Brain microvascular endothelial cell (primary cell): ENCODE results near the gene ZBTB21.

ENCODE experiments used
- DNase-seq: peaks from one replicate; pipeline ENCODE4 v3.0.0-alpha.2; 2020
- H3K27ac ChIP-seq: fragments of 250-450 bp; sonication (Bioruptor Pico); 2 replicates; pipeline ENCODE4 v1.5.1; 2020; ENCODE audit warnings: mild to moderate bottlenecking, moderate library complexity
- H3K27me3 ChIP-seq: fragments of 250-450 bp; sonication (Bioruptor Pico); replicated peaks from 2 replicates; pipeline ENCODE4 v1.5.1; 2020; ENCODE audit warnings: mild to moderate bottlenecking
- H3K36me3 ChIP-seq: fragments of 250-450 bp; sonication (Bioruptor Pico); replicated peaks from 2 replicates; pipeline ENCODE4 v1.5.1; 2020; ENCODE audit warnings: mild to moderate bottlenecking
- H3K4me3 ChIP-seq: 2 replicates; pipeline ENCODE4 v1.5.1; 2011; ENCODE audit warnings: low read depth, mild to moderate bottlenecking, control low read depth, low read length, moderate library complexity
- in situ Hi-C: cut with HindIII; loops from 2 replicates; pipeline ENCODE4 v1.10.0; 2017; ENCODE audit warnings: low sequenced_read_pairs, low pct_ligation_motif_present
- TF ChIP-seq, protein P1 (sequence below): IDR thresholded peaks from 2 replicates; pipeline ENCODE4 v1.5.1; 2011; ENCODE audit warnings: low read depth, mild to moderate bottlenecking, moderate library complexity, low read length, control low read depth, inconsistent platforms; ENCODE audit errors: missing control alignments

Gene ZBTB21

DNA sequence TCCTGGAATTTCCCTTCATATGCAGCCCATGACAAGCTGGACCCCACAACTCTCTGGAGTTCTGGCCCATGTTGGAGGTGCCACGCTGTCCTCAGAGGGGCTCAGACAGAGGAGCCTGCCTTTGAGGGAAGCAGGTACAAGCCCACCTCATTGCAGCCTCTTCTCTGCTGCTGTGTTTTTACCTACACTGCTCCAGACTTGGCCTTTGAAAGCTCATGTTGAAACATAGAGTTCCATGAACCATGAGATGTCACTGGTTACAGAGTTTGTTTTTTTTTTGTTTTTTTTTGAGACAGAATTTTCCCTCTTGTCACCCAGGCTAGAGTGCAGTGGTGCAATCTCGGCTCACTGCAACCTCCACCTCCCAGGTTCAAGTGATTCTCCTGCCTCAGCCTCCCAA is 22.1 kb upstream of the ZBTB21 start:
- DNase-seq: no peak
- Histone ChIP-seq H3K27me3 (no peaks in the 10 kb centered on the region), H3K36me3 (no peaks in the 10 kb centered on the region), H3K27ac (no peak overlapping the region), H3K4me3 (no peak overlapping the region)
- in situ Hi-C loops: no loop called here
- TF ChIP-seq, protein P1, sequence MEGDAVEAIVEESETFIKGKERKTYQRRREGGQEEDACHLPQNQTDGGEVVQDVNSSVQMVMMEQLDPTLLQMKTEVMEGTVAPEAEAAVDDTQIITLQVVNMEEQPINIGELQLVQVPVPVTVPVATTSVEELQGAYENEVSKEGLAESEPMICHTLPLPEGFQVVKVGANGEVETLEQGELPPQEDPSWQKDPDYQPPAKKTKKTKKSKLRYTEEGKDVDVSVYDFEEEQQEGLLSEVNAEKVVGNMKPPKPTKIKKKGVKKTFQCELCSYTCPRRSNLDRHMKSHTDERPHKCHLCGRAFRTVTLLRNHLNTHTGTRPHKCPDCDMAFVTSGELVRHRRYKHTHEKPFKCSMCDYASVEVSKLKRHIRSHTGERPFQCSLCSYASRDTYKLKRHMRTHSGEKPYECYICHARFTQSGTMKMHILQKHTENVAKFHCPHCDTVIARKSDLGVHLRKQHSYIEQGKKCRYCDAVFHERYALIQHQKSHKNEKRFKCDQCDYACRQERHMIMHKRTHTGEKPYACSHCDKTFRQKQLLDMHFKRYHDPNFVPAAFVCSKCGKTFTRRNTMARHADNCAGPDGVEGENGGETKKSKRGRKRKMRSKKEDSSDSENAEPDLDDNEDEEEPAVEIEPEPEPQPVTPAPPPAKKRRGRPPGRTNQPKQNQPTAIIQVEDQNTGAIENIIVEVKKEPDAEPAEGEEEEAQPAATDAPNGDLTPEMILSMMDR: no peak

DNA sequence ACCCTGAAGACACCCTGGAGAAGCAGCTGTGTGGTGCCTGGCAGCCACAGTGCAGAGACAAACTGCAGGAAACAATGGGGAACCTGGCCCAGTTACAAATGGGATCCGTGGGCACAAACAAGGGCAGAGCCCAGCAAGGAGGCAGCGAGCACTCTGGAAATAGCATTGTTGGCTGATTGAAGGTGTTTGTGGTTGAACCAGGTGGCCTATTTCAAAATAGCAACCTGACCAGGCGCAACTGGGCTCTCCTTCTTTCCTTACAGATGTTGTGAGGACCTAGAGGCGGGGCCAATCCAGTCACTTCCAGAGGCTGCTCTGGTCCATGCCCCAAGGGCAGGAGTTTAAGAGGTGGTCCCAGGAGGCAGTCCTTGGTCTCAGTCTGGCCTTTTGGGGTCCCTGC is 21.7 kb upstream of the ZBTB21 start:
- H3K27ac ChIP-seq: no peak overlapping the region
- no peak overlapping the region for H3K4me3 ChIP-seq
- H3K27me3 ChIP-seq: no peaks in the 10 kb centered on the region
- in situ Hi-C loops: no loop called here
- no peak for DNase-seq
- no peaks in the 10 kb centered on the region for H3K36me3 ChIP-seq
- TF ChIP-seq, protein P1: no peak

DNA sequence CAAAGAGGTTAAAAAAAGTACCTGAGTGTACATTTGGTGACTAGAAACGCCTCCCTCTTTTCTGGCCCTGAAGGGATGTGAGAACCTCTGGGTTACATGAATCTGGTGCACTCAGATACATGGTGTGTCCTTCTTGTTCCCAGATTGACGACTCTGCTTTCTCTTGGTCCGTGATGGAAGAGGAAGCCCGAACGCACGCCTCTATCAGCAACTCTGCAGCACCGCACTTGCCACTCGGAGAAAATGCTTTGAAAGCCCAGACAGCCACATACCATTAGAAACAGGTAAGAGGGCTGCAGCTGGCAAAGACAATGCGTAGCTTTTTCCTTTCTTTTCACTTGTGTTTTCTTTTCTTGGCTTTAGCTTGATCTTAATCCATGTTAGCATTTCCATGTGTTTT is 21.1 kb upstream of the ZBTB21 start:
- H3K36me3 ChIP-seq: no peaks in the 10 kb centered on the region
- no peaks in the 10 kb centered on the region for H3K27me3 ChIP-seq
- no peak for DNase-seq
- no peak overlapping the region for H3K4me3 ChIP-seq
- in situ Hi-C loops: no loop called here
- TF ChIP-seq, protein P1: no peak
- no peak overlapping the region for H3K27ac ChIP-seq

DNA sequence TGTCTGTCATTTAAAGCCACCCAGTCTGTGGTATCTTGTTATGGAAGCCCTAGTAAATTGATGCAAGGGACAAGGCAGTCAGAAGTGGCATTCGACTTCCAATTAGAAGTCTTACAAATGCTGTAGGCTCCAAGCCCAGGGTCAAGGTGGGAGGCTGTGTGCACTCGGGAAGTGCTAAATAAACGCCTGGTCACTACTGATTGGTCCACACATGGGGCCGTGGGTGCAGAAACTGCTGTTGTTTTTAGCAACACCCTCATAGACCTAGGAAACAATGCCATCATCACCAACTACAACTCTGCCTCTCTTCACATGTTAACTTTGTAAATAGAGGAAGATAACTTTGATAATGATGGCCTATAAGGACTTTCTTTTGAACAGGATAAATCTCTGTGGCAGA is 20.2 kb upstream of the ZBTB21 start:
- no peak overlapping the region for H3K4me3 ChIP-seq
- DNase-seq: no peak
- no peaks in the 10 kb centered on the region for H3K36me3 ChIP-seq
- in situ Hi-C loops: no loop called here
- no peaks in the 10 kb centered on the region for H3K27me3 ChIP-seq
- H3K27ac ChIP-seq: no peak overlapping the region
- TF ChIP-seq, protein P1: no peak

DNA sequence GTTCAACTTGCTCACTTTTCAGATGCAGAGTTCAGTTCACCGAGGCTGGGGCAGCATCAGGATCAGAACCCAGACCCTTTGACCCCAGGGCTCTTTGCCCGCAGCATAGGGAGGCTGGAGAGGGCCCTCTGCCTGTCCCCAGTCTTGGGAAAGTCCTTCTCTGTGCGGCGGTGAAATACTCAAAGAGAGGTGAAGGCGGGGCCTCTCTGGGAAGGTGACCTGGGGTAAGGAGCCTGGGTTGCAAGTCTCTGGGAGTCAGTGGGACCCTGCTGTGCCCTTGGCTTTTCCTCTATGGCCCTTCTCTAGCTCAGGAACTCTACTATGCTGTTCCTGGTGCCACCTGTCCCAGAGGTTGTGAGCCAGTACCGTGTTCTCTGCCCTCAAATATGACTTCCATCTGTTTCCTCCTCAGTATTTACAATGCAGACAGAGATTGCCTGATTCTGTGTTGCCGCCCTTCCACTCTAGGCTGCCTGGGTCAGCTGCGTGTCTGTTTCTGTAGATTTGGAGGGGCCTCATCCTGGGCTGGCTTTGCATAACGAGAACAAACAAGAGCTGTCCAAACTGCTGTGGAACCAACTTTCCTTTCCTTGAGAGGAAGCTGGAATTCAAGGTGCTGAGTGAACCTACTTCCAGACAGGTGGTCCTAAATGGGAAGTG is 18.7 kb upstream of the ZBTB21 start:
- in situ Hi-C loops: no loop called here
- Histone ChIP-seq H3K4me3 (no peak overlapping the region), H3K27me3 (no peaks in the 10 kb centered on the region), H3K27ac (no peak overlapping the region), H3K36me3 (no peaks in the 10 kb centered on the region)
- no peak for DNase-seq
- TF ChIP-seq, protein P1: no peak
